Mucosa of descending colon (tissue), 3 donors: ENCODE measurements around the gene LRRC41. TPM values are rescaled to one million over a fixed set of nuclear protein-coding genes. Genes with fewer than 3 reads are reported as not detected.

Source experiments
- ATAC-seq: fragments of 200-7000 bp; cut with Tn5 transposase; one replicate; pipeline ENCODE4 v1.9.1; 2020; ENCODE audit warnings: mild to moderate bottlenecking, moderate library complexity
- DNase-seq, 3 donors: peaks; one replicate each; pipeline ENCODE4 v3.0.0-alpha.2; 2020
- H3K36me3 ChIP-seq: fragments of 200-600 bp; one replicate; pipeline ENCODE4 v1.8.0; 2021; ENCODE audit warnings: low read depth, mild to moderate bottlenecking
- H3K4me1 ChIP-seq: fragments of 200-600 bp; one replicate; pipeline ENCODE4 v1.8.0; 2021; ENCODE audit warnings: low read depth, mild to moderate bottlenecking
- H3K4me3 ChIP-seq: fragments of 200-600 bp; one replicate; pipeline ENCODE4 v1.8.0; 2021; ENCODE audit warnings: mild to moderate bottlenecking
- H3K9me3 ChIP-seq: fragments of 200-600 bp; one replicate; pipeline ENCODE4 v1.8.0; 2021; ENCODE audit warnings: mild to moderate bottlenecking
- CTCF ChIP-seq: fragments of 200-600 bp; IDR thresholded peaks from one replicate; pipeline ENCODE4 v1.8.0; 2022; ENCODE audit warnings: antibody characterized with exemption, mild to moderate bottlenecking
- intact Hi-C, 2 donors: fragments of 100-400 bp; cut with DNase I in 1 of 2; cut with micrococcal nuclease in 1 of 2; formaldehyde crosslinking; loops; one replicate each; pipeline versions ENCODE4 v1.11.0 to v1.11.1; 2022; cut with DNase I, micrococcal nuclease
- total RNA-seq, 3 donors: library from RNA; stranded (reverse); fragmentation: NEBNext Ultra II Directional in 2 of 3; extraction: Animal tissue kit (Norgen Biotek cat#: 25700) in 2 of 3; gene quantifications; one replicate each; pipeline versions ENCODE4 v1.2.1 to v1.2.4, GENCODE V29; 2021 to 2023
- donor health status: DM: no; HTN: no; CAD: no; lungs with moderate emphysema.
- donor health status: DM: no; HTN: no; CAD: no.
- donor health status: DM: no; HTN: yes; CAD: no.

Gene LRRC41
- total RNA-seq, 3 donors from 2014 or later = 41.8 to 56.0 (median 43.1) TPM

- Histone ChIP-seq H3K36me3 (no peaks in the 10 kb centered on the region), H3K9me3 (no peaks in the 10 kb centered on the region), H3K4me1 (peaks cover 54% of the 10 kb centered on the region), H3K4me3 (peak overlapping the region; percentile 82)
- TF ChIP-seq CTCF = no peak
- DNase-seq = no peak
- intact Hi-C loops = no loop called here
- ATAC-seq = no peak
These were observed 483 bp upstream of the LRRC41 start for GRCh38 chr1:46303872-46304326.

- intact Hi-C loops = no loop called here
- DNase-seq (peak in 1 of 3 donors; percentile 66), ATAC-seq (peak; percentile 47)
- no peaks in the 10 kb centered on the region for H3K9me3 ChIP-seq
- TF ChIP-seq CTCF = no peak
- no peaks in the 10 kb centered on the region for H3K36me3 ChIP-seq
- H3K4me1 ChIP-seq = peaks cover 51% of the 10 kb centered on the region
- peak overlapping the region; percentile 82 for H3K4me3 ChIP-seq
These were observed 777 bp downstream of the LRRC41 start for GRCh38 chr1:46302641-46303037.

- H3K4me3 ChIP-seq = peak overlapping the region; percentile 82
- ATAC-seq (peak; percentile 54), DNase-seq (peak; percentile 58 to 76 (median 72))
- H3K4me1 ChIP-seq = peaks cover 45% of the 10 kb centered on the region
- no peak for TF ChIP-seq CTCF
- no peaks in the 10 kb centered on the region for H3K36me3 ChIP-seq
- intact Hi-C loops = no loop called here
- no peaks in the 10 kb centered on the region for H3K9me3 ChIP-seq
These were observed 1.4 kb downstream of the LRRC41 start for GRCh38 chr1:46301808-46302640.

- Histone ChIP-seq H3K9me3 (no peaks in the 10 kb centered on the region), H3K4me3 (peak overlapping the region; percentile 82), H3K4me1 (peaks cover 40% of the 10 kb centered on the region), H3K36me3 (no peaks in the 10 kb centered on the region)
- intact Hi-C loops = no loop called here
- no peak for TF ChIP-seq CTCF
- ATAC-seq (no peak), DNase-seq (no peak)
These were observed 2.0 kb downstream of the LRRC41 start for GRCh38 chr1:46301406-46301807.

- Histone ChIP-seq H3K4me1 (peaks cover 34% of the 10 kb centered on the region), H3K4me3 (no peak overlapping the region), H3K9me3 (no peaks in the 10 kb centered on the region), H3K36me3 (no peaks in the 10 kb centered on the region)
- ATAC-seq (no peak), DNase-seq (peak in 1 of 3 donors; percentile 17)
- intact Hi-C loops = no loop called here
- no peak for TF ChIP-seq CTCF
These were observed 2.6 kb downstream of the LRRC41 start for GRCh38 chr1:46300673-46301405.
